Gastroesophageal sphincter (tissue), 4 donors: Measurements from ENCODE around the gene STOX2. TPM values are rescaled to one million over a fixed set of nuclear protein-coding genes. Genes with fewer than 3 reads are reported as not detected.

ENCODE experiments used
- ATAC-seq: fragments of 150-250 bp; one replicate; pipeline ENCODE4 v1.9.1; 2016; ENCODE audit warnings: mild to moderate bottlenecking, moderate library complexity
- H3K27ac ChIP-seq, 4 donors: fragments of 200-600 bp; sonication (generic) in 3 of 4; 1 replicate in 3 of 4; 2 replicates in 1 of 4; pipeline ENCODE4 v1.5.1; 2016 to 2019
- H3K27me3 ChIP-seq: fragments of 200-600 bp; sonication (generic); one replicate; pipeline ENCODE4 v1.5.1; 2019
- H3K36me3 ChIP-seq, 2 donors: fragments of 200-600 bp; sonication (generic); one replicate each; pipeline ENCODE4 v1.5.1; 2019; ENCODE audit warnings: control low read depth in 1 of 2
- H3K4me1 ChIP-seq, 3 donors: fragments of 200-600 bp; sonication (generic); 1 replicate in 2 of 3; 2 replicates in 1 of 3; pipeline ENCODE4 v1.5.1; 2016 to 2019; ENCODE audit warnings: control low read depth in 2 of 3
- H3K4me3 ChIP-seq, 2 donors: fragments of 200-600 bp; sonication (generic); one replicate each; pipeline ENCODE4 v1.5.1; 2019; ENCODE audit warnings: mild to moderate bottlenecking in 1 of 2, moderate library complexity in 1 of 2
- H3K9me3 ChIP-seq, 3 donors: fragments of 200-600 bp; sonication (generic); one replicate each; pipeline ENCODE4 v1.5.1; 2017 to 2019; ENCODE audit warnings: control low read depth in 2 of 3
- EP300 ChIP-seq: sonication (generic); formaldehyde crosslinking; IDR thresholded peaks from one replicate; pipeline ENCODE4 v1.6.1; 2017; ENCODE audit warnings: antibody characterized with exemption, mild to moderate bottlenecking
- POLR2A ChIP-seq, 2 donors: fragments of 450-650 bp; IDR thresholded peaks; one replicate each; pipeline ENCODE4 v1.6.1; 2017; ENCODE audit warnings: antibody characterized with exemption in 2 of 2, mild to moderate bottlenecking in 2 of 2, moderate library complexity in 1 of 2
- POLR2AphosphoS5 ChIP-seq: sonication (generic); formaldehyde crosslinking; IDR thresholded peaks from one replicate; pipeline ENCODE4 v1.6.1; 2017; ENCODE audit warnings: antibody characterized with exemption
- WGBS, 2 donors: methylation state at CpG; one replicate each; pipeline ENCODE4 v1.1.5; 2018; ENCODE audit warnings: low coverage in 1 of 2; 5-methylcytosine and 5-hydroxymethylcytosine counted together
- total RNA-seq, 4 donors: library from RNA; depleted of rRNA; stranded (reverse); fragments of >200 nt; gene quantifications; one replicate each; pipeline ENCODE4 v1.1.0, GENCODE V29; 2016
- TF ChIP-seq, protein P1 (sequence below), 4 experiments: fragments of 200-600 bp in 2 of 4; fragments of 450-650 bp in 2 of 4; sonication (generic) in 1 of 4; IDR thresholded peaks; one replicate each; pipeline ENCODE4 v1.5.1; 2017 to 2019; ENCODE audit warnings: antibody characterized with exemption in 4 of 4, mild to moderate bottlenecking in 2 of 4, moderate library complexity in 2 of 4

The STOX2 gene
- total RNA-seq, 4 donors from 2014 or later, result 7.5 to 25.4 (median 11.2) TPM

DNA sequence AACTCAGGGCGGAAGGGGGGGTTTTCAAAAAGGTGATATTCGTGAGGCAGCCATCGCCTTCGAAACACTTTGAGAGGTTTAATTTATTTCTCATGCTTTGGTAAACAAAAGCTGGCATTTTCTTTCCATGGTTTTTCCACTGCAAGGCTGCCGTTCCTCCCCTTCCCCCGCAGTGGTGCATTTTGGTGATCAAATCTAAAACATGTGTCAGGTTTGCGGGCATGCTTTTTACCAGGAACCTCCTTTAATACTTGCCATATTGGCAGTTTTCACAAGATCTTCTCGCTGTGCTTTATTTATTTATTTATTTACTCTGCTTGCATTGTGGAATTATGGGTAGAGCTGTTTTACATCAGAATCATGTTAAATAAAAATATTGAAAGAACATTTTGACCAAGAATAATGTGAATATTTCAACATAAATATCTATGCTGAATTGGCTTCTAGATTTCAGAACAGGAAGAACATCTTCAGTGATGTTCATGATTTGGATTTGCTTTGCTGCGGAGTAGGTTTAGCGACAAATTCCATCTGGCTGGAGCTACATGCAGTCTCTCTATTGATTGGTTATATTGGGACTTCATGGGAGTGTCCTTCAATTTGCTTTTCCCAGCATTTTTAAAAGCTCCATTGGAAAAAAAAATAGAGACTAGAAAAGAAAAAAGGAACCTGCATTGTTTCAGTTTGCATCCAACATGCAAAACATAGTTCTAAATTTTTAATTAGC lies 54.4 kb downstream of the STOX2 start:
- H3K4me3 ChIP-seq, result peak overlapping the region in 1 of 2 donors; percentile 22
- no peaks in the 10 kb centered on the region for H3K27me3 ChIP-seq
- no peak for ATAC-seq
- no peaks in the 10 kb centered on the region for H3K9me3 ChIP-seq
- H3K27ac ChIP-seq, result no peak overlapping the region
- H3K36me3 ChIP-seq, result no peaks in the 10 kb centered on the region
- peaks cover 0 to 19% (median 0%) of the 10 kb centered on the region in 3 donors for H3K4me1 ChIP-seq
- 71 to 75% methylated on average over 10 of the region's 10 CpGs for WGBS, 2 donors
- no peak for TF ChIP-seq POLR2A (IDR thresholded peaks at IDR 0.05)

DNA sequence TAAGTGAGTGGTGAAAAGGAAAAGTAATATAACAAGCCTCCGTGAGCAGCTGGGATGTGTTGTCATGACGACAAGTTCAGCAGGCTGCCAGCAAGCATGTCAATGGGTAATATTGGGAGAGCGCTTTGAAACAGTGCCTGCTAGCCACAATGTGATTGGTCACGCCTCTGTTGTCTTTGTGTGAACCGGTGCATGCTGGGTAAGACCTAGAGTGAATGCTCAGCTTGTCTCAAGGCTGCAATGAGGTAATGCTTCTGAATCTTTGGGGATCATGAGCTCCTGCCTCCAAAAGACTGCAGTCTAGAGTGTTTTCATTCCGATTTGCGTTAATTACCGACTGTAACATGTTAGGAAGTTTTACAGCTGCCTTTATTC lies 54.9 kb downstream of the STOX2 start:
- peak overlapping the region in 1 of 4 donors; percentile 42 for H3K27ac ChIP-seq
- H3K9me3 ChIP-seq, result no peaks in the 10 kb centered on the region
- TF ChIP-seq POLR2A (IDR thresholded peaks at IDR 0.05), result no peak
- TF ChIP-seq EP300, result no peak
- no peak for TF ChIP-seq POLR2AphosphoS5
- TF ChIP-seq, protein P1, sequence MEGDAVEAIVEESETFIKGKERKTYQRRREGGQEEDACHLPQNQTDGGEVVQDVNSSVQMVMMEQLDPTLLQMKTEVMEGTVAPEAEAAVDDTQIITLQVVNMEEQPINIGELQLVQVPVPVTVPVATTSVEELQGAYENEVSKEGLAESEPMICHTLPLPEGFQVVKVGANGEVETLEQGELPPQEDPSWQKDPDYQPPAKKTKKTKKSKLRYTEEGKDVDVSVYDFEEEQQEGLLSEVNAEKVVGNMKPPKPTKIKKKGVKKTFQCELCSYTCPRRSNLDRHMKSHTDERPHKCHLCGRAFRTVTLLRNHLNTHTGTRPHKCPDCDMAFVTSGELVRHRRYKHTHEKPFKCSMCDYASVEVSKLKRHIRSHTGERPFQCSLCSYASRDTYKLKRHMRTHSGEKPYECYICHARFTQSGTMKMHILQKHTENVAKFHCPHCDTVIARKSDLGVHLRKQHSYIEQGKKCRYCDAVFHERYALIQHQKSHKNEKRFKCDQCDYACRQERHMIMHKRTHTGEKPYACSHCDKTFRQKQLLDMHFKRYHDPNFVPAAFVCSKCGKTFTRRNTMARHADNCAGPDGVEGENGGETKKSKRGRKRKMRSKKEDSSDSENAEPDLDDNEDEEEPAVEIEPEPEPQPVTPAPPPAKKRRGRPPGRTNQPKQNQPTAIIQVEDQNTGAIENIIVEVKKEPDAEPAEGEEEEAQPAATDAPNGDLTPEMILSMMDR (IDR thresholded peaks at IDR 0.05), result no peak
- H3K36me3 ChIP-seq, result no peaks in the 10 kb centered on the region
- H3K4me1 ChIP-seq, result peaks cover 0 to 19% (median 0%) of the 10 kb centered on the region in 3 donors
- peak overlapping the region in 1 of 2 donors; percentile 22 for H3K4me3 ChIP-seq
- 27 to 39% methylated on average over 7 to 8 of the region's 8 CpGs for WGBS, 2 donors
- H3K27me3 ChIP-seq, result no peaks in the 10 kb centered on the region
- ATAC-seq, result peak; percentile 86

DNA sequence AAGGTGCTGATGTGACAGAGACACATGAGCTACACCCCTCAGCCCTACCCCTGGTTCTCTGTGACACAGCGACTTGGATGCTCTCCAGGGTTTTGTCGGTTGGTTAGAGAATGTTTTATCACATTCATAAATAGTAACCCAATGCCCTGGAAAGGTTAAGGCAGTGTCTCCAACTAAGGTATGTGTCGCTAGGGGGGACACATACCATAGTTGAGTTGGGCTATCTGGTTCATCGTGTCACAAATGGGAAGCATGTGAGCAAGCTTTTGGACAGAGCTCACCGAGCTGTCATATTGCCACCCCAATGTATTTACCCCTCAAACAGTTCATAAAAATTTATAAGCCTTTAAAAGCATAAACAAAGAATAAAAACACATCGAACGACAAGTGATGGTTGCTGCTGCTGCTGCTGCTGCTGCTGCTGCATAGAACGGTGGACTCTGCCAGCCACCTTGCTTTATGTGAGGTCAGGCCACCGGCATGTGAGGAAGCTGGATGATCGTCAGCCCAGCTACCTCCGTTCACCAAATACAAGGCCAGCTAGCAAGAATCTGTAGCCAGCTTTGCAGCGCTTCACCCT lies 55.9 kb downstream of the STOX2 start:
- Histone ChIP-seq H3K9me3 (no peaks in the 10 kb centered on the region), H3K27ac (no peak overlapping the region), H3K36me3 (no peaks in the 10 kb centered on the region), H3K4me3 (no peak overlapping the region), H3K27me3 (no peaks in the 10 kb centered on the region), H3K4me1 (peaks cover 0 to 19% (median 0%) of the 10 kb centered on the region in 3 donors)
- TF ChIP-seq EP300 (no peak), POLR2AphosphoS5 (no peak), POLR2A (IDR thresholded peaks at IDR 0.05) (no peak)
- TF ChIP-seq, protein P1 (IDR thresholded peaks at IDR 0.05), result no peak
- WGBS, 2 donors, result 49 to 53% methylated on average over 4 to 7 of the region's 12 CpGs
- no peak for ATAC-seq

DNA sequence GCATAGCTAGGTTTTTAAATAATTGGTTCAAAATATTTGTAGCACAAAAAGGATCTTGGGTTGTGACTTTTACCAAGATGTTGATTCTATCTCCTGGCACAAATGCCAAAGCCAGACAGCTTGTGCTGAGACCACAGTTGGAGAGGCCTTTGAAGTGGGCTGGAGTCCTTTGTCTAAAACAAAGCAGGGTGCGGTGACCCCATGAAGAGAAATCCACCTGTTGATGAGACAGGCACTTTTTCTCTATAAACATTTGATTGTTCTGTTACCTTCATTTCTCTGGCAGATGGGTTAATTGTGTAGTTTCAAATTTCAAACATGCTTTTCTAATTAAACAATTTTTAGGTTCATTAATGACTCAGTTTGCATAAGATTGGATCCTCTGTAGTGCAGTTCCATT lies 56.7 kb downstream of the STOX2 start:
- ATAC-seq, result no peak
- no peak overlapping the region for H3K4me3 ChIP-seq
- H3K4me1 ChIP-seq, result peaks cover 0 to 19% (median 0%) of the 10 kb centered on the region in 3 donors
- no peaks in the 10 kb centered on the region for H3K36me3 ChIP-seq
- H3K27me3 ChIP-seq, result no peaks in the 10 kb centered on the region
- no peak overlapping the region for H3K27ac ChIP-seq
- TF ChIP-seq EP300 (no peak), POLR2A (IDR thresholded peaks at IDR 0.05) (no peak), POLR2AphosphoS5 (no peak)
- TF ChIP-seq, protein P1 (IDR thresholded peaks at IDR 0.05), result no peak
- 50 to 100% methylated on average over 1 of the region's 1 CpG for WGBS, 2 donors
- no peaks in the 10 kb centered on the region for H3K9me3 ChIP-seq

DNA sequence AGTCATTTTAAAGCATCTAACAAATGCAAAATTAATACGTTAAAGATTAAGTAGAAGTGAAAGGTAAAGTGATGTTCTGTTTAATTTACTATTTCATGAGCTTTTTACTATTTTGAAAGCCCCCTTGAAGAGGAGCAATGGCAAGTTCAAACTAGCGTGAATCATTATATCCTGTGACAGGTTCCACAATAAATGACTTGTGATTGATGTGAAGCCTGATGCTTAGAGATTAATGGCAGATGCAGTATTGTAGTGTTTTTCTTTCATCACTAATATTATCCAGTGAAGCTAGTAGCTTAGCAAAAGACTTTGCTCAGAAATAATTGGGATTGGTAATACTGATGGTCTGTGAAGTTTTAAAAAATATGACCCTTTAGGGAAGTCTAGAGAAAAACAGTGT lies 57.3 kb downstream of the STOX2 start:
- no peaks in the 10 kb centered on the region for H3K36me3 ChIP-seq
- no peaks in the 10 kb centered on the region for H3K27me3 ChIP-seq
- no peak for ATAC-seq
- H3K4me3 ChIP-seq, result no peak overlapping the region
- whole genome bisulfite sequencing, 2 donors, result 88 to 91% methylated on average over 2 of the region's 2 CpGs
- no peak overlapping the region for H3K27ac ChIP-seq
- no peaks in the 10 kb centered on the region for H3K9me3 ChIP-seq
- TF ChIP-seq EP300, result no peak
- no peak for TF ChIP-seq POLR2A (IDR thresholded peaks at IDR 0.05)
- TF ChIP-seq POLR2AphosphoS5, result no peak
- TF ChIP-seq, protein P1 (IDR thresholded peaks at IDR 0.05), result no peak
- peaks cover 0 to 19% (median 0%) of the 10 kb centered on the region in 3 donors for H3K4me1 ChIP-seq
